Epithelial cell of esophagus (primary cell): Measurements from ENCODE around the gene GPNMB.

ENCODE experiments used
- DNase-seq: peaks from one replicate; pipeline ENCODE4 v3.0.0; 2010; ENCODE audit warnings: low read depth
- H3K4me3 ChIP-seq: 2 replicates; pipeline ENCODE4 v1.5.1; 2011; ENCODE audit warnings: mild to moderate bottlenecking, low read length, control low read depth
- TF ChIP-seq, protein P1 (sequence below): IDR thresholded peaks from 2 replicates; pipeline ENCODE4 v1.5.1; 2011; ENCODE audit warnings: low read depth, mild to moderate bottlenecking, low read length, control low read depth, inconsistent platforms; ENCODE audit not compliant: insufficient read depth; ENCODE audit errors: missing control alignments

The GPNMB gene

DNA sequence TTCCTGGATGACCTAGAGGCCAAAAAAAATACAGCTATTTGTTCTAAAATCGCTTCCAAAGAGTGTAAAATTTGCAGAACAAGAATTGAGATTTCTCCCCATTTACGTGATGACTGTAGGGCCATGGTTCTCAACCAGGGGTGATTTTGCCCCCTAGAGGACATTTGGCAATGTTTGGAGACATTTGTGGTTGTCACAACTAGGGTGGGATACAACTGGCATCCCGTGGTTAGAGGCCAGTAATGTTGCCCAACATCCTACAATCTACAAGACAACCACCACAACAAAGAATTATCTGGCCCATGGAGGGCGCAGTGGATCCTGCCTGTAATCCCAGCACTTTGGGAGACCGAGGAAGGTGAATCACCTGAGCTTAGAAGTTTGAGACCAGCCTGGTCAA, 29.8 kb downstream of the GPNMB start:
- TF ChIP-seq, protein P1, sequence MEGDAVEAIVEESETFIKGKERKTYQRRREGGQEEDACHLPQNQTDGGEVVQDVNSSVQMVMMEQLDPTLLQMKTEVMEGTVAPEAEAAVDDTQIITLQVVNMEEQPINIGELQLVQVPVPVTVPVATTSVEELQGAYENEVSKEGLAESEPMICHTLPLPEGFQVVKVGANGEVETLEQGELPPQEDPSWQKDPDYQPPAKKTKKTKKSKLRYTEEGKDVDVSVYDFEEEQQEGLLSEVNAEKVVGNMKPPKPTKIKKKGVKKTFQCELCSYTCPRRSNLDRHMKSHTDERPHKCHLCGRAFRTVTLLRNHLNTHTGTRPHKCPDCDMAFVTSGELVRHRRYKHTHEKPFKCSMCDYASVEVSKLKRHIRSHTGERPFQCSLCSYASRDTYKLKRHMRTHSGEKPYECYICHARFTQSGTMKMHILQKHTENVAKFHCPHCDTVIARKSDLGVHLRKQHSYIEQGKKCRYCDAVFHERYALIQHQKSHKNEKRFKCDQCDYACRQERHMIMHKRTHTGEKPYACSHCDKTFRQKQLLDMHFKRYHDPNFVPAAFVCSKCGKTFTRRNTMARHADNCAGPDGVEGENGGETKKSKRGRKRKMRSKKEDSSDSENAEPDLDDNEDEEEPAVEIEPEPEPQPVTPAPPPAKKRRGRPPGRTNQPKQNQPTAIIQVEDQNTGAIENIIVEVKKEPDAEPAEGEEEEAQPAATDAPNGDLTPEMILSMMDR = no peak
- no peak for DNase-seq
- no peak overlapping the region for H3K4me3 ChIP-seq

DNA sequence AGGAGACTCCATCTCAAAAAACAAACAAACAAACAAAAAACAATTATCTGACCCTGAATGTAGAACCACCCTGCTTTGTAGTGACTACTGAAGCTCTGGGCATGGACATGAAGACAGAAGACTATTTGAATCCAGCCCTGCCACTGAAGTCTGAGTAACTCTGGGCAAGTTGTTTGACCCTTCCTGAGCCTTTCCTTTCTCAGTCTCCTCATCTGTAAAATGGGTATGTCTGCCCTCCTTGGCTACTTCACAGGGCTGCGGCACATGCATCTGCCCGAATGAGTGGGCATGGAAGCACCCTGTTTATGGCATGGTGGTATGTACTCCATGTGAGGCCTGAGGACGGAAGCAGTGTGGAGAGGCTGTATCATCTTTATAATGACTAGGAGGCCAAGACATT, 30.4 kb downstream of the GPNMB start:
- no peak overlapping the region for H3K4me3 ChIP-seq
- no peak for DNase-seq
- TF ChIP-seq, protein P1 = no peak

DNA sequence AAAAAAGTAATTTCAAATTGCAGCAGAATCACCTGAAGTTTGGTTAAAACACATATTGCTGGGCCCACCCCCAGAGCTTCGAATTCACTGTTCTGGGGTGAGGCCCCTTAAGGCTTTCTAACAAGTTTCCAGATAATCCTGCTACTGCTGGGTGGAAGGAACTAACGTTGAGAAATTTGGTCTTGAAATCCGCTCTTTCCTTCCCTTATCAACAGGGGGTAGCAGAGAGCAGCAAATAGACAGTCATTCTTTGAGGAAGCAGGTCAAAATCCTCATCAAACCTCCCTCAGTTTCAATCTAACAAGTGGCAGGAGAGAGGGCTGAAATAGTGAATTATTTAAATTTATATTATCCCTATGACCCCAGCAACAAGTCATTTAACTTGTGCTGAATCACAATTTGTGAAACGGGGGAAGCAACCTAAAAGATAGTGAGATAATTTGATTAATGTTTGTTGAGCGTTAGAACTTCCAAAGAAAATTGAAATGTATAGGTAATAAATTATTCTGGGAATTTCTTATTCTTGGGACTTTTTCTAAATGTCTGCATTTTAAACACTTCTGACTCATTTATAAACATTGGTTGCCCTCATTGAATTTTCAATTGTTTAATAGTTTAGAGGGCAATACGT, 30.9 kb downstream of the GPNMB start:
- H3K4me3 ChIP-seq = no peak overlapping the region
- TF ChIP-seq, protein P1 = peak; percentile 95
- DNase-seq = peak; percentile 76

DNA sequence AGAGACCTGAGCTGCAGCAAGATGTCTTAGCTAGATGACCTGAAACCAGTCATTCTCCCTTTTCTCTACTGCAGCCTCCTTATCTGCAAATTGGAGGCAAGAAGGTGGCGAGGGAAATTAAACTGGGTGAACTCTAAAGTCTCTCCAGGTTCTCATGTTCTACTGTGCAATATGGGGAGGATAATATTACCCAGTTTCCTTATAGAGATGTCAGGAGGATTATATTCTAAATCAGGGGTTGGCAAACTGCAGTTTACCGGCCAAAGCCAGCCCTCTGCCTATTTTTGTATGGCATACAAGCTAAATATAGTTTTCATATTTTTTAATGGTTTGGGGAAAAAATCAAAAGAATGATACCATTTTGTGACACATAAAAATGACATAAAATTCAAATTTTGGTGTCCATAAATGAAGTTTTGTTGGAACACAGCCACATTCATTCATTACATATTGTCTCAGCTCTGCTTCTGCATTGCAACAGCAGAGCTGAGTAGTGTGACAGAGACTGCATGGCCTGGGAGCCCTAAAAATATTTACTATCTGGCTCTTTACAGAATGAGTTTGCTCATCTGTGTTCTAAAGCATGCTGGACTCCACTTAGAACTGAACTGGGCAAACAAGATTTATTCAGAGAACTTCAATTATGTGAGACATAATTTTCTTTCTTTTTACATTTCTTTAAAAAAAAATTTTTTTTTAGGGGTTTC, 33.4 kb downstream of the GPNMB start:
- no peak for DNase-seq
- TF ChIP-seq, protein P1 = no peak

DNA sequence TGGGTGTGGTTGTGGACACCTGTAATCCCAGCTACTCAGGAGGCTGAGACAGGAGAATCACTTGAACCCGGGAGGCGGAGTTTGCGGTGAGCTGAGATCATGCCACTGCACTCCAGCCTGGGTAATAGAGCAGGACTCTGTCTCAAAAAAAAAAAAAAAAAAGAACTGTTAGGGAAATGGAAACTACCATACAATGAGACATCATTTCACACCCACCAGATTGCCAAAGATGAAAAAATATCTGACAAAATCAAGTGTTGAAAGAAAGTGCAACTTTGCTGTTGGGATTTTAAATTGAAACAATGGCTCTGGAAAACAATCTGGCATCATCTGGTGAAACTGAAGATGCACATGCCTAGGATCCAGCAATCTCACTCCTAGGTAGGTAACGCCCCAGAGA, 36.5 kb downstream of the GPNMB start:
- H3K4me3 ChIP-seq = no peak overlapping the region
- TF ChIP-seq, protein P1 = no peak
- DNase-seq = no peak

More for the DNA sequence above, 33.4 kb downstream of the GPNMB start:
- H3K4me3 ChIP-seq = no peak overlapping the region

DNA sequence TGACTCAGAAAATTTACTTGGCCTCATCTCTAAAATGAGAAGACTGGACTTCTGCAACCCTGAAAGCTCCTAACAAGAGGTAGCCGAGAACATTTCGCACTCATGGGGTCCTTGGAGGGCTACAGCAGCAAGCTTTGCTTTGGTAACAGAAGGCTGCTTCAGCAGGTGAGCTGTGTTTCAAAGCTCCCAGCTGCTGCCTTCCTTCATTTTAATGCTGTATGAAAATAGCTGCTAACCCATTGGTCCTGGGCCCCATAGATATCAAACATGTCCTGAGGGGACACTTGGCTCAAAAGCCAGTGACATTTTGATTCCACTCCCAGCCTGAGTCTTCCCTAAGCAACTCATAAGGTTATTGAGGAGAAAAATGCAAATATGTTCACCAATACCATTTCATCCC, 38.3 kb downstream of the GPNMB start:
- H3K4me3 ChIP-seq = no peak overlapping the region
- DNase-seq = no peak
- TF ChIP-seq, protein P1 = no peak
